NCI-H226 (cell line): Measurements from ENCODE around the gene UNC50.
"Not testable (repeated sequence)": the region's sequence is repeated elsewhere in the genome, so short reads cannot be mapped to it uniquely, and the experiment has no call there.

Experiments
- DNase-seq: peaks from one replicate; pipeline ENCODE4 v3.0.0-alpha.2; 2015

The UNC50 gene

GRCh38 chr2:98577313-98577712, 31.1 kb upstream of the UNC50 start:
- no peak for DNase-seq

- no peak for DNase-seq
Observed at GRCh38 chr2:98578231-98578630, 30.2 kb upstream of the UNC50 start.

- no peak for DNase-seq
Observed at GRCh38 chr2:98579926-98580325, 28.5 kb upstream of the UNC50 start.

GRCh38 chr2:98580656-98581284, 27.6 kb upstream of the UNC50 start:
- no peak for DNase-seq

- DNase-seq: no peak
Observed at GRCh38 chr2:98582523-98582922, 25.9 kb upstream of the UNC50 start.

GRCh38 chr2:98583276-98583675, 25.1 kb upstream of the UNC50 start:
- no peak for DNase-seq

- DNase-seq: no peak
Observed at GRCh38 chr2:98583816-98584618, 24.4 kb upstream of the UNC50 start.

- no peak for DNase-seq
Observed at GRCh38 chr2:98585386-98585785, 23.0 kb upstream of the UNC50 start.

GRCh38 chr2:98586551-98587140, 21.7 kb upstream of the UNC50 start:
- DNase-seq: no peak

GRCh38 chr2:98588880-98589431, 19.4 kb upstream of the UNC50 start:
- no peak for DNase-seq

GRCh38 chr2:98589489-98589888, 18.9 kb upstream of the UNC50 start:
- DNase-seq: no peak

- no peak for DNase-seq
Observed at GRCh38 chr2:98592565-98592964, 15.8 kb upstream of the UNC50 start.

GRCh38 chr2:98594665-98595064, 13.7 kb upstream of the UNC50 start:
- not testable (repeated sequence) for DNase-seq

GRCh38 chr2:98598781-98599428, 9.5 kb upstream of the UNC50 start:
- DNase-seq: no peak

- DNase-seq: peak; percentile 10
Observed at GRCh38 chr2:98601532-98602132, 6.8 kb upstream of the UNC50 start.

GRCh38 chr2:98604547-98604946, 3.8 kb upstream of the UNC50 start:
- DNase-seq: no peak

- DNase-seq: no peak
Observed at GRCh38 chr2:98605076-98605475, 3.3 kb upstream of the UNC50 start.

- no peak for DNase-seq
Observed at GRCh38 chr2:98606431-98606830, 2.0 kb upstream of the UNC50 start.

- DNase-seq: no peak
Observed at GRCh38 chr2:98607104-98607503, 1.3 kb upstream of the UNC50 start.

- no peak for DNase-seq
Observed at GRCh38 chr2:98607741-98608115, 661 bp upstream of the UNC50 start.

GRCh38 chr2:98608962-98609604, 694 bp downstream of the UNC50 start:
- DNase-seq: no peak

- DNase-seq: no peak
Observed at GRCh38 chr2:98614024-98614739, 5.8 kb downstream of the UNC50 start.
